Mammary epithelial cell (primary cell): ENCODE results near the gene PLSCR5.
A peak's percentile ranks its signal among the peaks of the same experiment; 100 is the strongest.

Experiments used
- EZH2 ChIP-seq: IDR thresholded peaks from 2 replicates; pipeline ENCODE4 v1.6.1; 2012; ENCODE audit warnings: low read length, inconsistent platforms, borderline replicate concordance
- TF ChIP-seq, protein P1 (sequence below), 2 donors: IDR thresholded peaks in 1 of 2; conservative IDR thresholded peaks in 1 of 2; 2 replicates each; pipeline ENCODE4 v1.5.1; 2011 to 2012; ENCODE audit warnings: inconsistent platforms in 2 of 2, low read length in 2 of 2, mild to moderate bottlenecking in 2 of 2, control low read depth in 1 of 2, low read depth in 1 of 2; ENCODE audit not compliant: insufficient read depth in 1 of 2; ENCODE audit errors: extremely low read depth in 1 of 2

GRCh38 chr3:146594843-146595482, 10.2 kb downstream of the PLSCR5 start:
- TF ChIP-seq, protein P1, sequence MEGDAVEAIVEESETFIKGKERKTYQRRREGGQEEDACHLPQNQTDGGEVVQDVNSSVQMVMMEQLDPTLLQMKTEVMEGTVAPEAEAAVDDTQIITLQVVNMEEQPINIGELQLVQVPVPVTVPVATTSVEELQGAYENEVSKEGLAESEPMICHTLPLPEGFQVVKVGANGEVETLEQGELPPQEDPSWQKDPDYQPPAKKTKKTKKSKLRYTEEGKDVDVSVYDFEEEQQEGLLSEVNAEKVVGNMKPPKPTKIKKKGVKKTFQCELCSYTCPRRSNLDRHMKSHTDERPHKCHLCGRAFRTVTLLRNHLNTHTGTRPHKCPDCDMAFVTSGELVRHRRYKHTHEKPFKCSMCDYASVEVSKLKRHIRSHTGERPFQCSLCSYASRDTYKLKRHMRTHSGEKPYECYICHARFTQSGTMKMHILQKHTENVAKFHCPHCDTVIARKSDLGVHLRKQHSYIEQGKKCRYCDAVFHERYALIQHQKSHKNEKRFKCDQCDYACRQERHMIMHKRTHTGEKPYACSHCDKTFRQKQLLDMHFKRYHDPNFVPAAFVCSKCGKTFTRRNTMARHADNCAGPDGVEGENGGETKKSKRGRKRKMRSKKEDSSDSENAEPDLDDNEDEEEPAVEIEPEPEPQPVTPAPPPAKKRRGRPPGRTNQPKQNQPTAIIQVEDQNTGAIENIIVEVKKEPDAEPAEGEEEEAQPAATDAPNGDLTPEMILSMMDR (conservative IDR thresholded peaks at IDR 0.05 in 1 of 2, IDR thresholded peaks at IDR 0.05 in 1 of 2; ENCODE audit: extremely low read depth in 1 of 2, insufficient read depth in 1 of 2, low read depth in 1 of 2, low read length in 2 of 2), result peak; percentile 41 to 44
- TF ChIP-seq EZH2, result no peak
